ENCODE data around the gene IVD. TPM values are rescaled to one million over a fixed set of nuclear protein-coding genes. Genes with fewer than 3 reads are reported as not detected.

The IVD gene
- total RNA-seq (2014; rRNA removed; shearing (Covaris generic)) = 9.1 and 13.6 TPM in 2 replicates

- DNase-seq (ENCODE audit: low spot score) = peak; percentile 89
Measured at GRCh38 chr15:40405501-40406381, at the start of gene IVD. IVD (plus strand) TSS chr15:40405795; CDS start chr15:40405828, 33 bp downstream.

- no peak for DNase-seq (ENCODE audit: low spot score)
Measured at GRCh38 chr15:40355976-40356585, 49.5 kb upstream of the IVD start.

- DNase-seq (ENCODE audit: low spot score) = no peak
Measured at GRCh38 chr15:40357246-40357645, 48.3 kb upstream of the IVD start.

- peak; percentile 56 for DNase-seq (ENCODE audit: low spot score)
Measured at GRCh38 chr15:40357723-40358470, 47.7 kb upstream of the IVD start, which contains the start of gene DISP2. DISP2 (plus strand) TSS chr15:40358219; CDS start chr15:40358322, 103 bp downstream.

- no peak for DNase-seq (ENCODE audit: low spot score)
Measured at GRCh38 chr15:40358471-40359353, 46.9 kb upstream of the IVD start.

- DNase-seq (ENCODE audit: low spot score) = no peak
Measured at GRCh38 chr15:40360015-40360414, 45.6 kb upstream of the IVD start.

GRCh38 chr15:40361640-40362039, 44.0 kb upstream of the IVD start:
- DNase-seq (ENCODE audit: low spot score) = no peak

GRCh38 chr15:40363611-40364010, 42.0 kb upstream of the IVD start:
- DNase-seq (ENCODE audit: low spot score) = no peak

GRCh38 chr15:40364251-40364650, 41.3 kb upstream of the IVD start:
- DNase-seq (ENCODE audit: low spot score) = no peak

- no peak for DNase-seq (ENCODE audit: low spot score)
Measured at GRCh38 chr15:40365016-40365415, 40.6 kb upstream of the IVD start.

GRCh38 chr15:40365624-40366456, 39.8 kb upstream of the IVD start:
- no peak for DNase-seq (ENCODE audit: low spot score)

GRCh38 chr15:40366457-40367370, 38.9 kb upstream of the IVD start:
- DNase-seq (ENCODE audit: low spot score) = no peak

- DNase-seq (ENCODE audit: low spot score) = no peak
Measured at GRCh38 chr15:40367371-40367685, 38.3 kb upstream of the IVD start.

GRCh38 chr15:40367686-40368611, 37.6 kb upstream of the IVD start:
- DNase-seq (ENCODE audit: low spot score) = peak; percentile 81

- no peak for DNase-seq (ENCODE audit: low spot score)
Measured at GRCh38 chr15:40368719-40369473, 36.7 kb upstream of the IVD start.

- no peak for DNase-seq (ENCODE audit: low spot score)
Measured at GRCh38 chr15:40369474-40369869, 36.1 kb upstream of the IVD start.

GRCh38 chr15:40369971-40370370, 35.6 kb upstream of the IVD start:
- DNase-seq (ENCODE audit: low spot score) = no peak

GRCh38 chr15:40372981-40373380, 32.6 kb upstream of the IVD start:
- no peak for DNase-seq (ENCODE audit: low spot score)

All from H4 (cell line).